DMS114 treated with DMSO at 0.1 percent for 48 hours (cell line): ENCODE data around the gene RPS14.
"Not testable (repeated sequence)": the region's sequence is repeated elsewhere in the genome, so short reads cannot be mapped to it uniquely, and the experiment has no call there.

Source experiments
- DNase-seq: peaks from one replicate; lab custom pipeline; 2025; ENCODE audit not compliant: unreplicated experiment; lab: John Stamatoyannopoulos, UW

RPS14 gene

GRCh38 chr5:150481708-150481965 is 32.1 kb upstream of the RPS14 start:
- DNase-seq, result no peak

GRCh38 chr5:150479416-150479815 is 29.9 kb upstream of the RPS14 start:
- DNase-seq, result no peak

GRCh38 chr5:150476568-150476967 is 27.0 kb upstream of the RPS14 start:
- DNase-seq, result not testable (repeated sequence)

DNA sequence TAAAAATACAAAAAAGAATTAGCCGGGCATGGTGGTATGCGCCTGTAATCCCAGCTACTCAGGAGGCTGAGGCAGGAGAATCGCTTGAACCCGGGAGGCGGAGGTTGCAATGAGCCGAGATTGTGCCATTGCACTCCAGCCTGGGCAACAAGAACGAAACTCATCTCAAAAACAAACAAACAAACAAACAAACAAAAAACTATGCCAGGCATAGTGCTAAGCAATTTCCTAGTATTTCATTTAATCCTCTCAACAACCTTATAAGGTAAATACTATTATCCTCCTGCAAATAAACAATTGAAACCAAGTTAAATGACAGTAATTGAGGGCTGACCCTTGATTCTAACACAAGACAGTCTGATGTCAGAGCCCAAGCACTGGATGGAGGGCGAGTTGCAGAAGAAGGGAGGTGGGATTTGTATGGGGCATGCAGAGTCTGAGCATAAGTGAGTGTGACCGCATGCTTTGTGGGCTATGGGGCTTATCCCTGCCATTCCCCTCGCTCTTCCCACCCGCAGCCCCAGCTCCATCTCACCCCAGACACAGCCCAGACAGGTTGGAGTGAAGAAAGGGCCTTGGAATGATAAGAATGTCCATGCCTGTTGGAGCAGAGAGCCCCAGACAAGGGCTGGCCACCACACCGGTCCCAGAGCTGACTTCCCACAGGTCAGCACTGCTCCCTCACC is 24.3 kb upstream of the RPS14 start:
- DNase-seq, result no peak

DNA sequence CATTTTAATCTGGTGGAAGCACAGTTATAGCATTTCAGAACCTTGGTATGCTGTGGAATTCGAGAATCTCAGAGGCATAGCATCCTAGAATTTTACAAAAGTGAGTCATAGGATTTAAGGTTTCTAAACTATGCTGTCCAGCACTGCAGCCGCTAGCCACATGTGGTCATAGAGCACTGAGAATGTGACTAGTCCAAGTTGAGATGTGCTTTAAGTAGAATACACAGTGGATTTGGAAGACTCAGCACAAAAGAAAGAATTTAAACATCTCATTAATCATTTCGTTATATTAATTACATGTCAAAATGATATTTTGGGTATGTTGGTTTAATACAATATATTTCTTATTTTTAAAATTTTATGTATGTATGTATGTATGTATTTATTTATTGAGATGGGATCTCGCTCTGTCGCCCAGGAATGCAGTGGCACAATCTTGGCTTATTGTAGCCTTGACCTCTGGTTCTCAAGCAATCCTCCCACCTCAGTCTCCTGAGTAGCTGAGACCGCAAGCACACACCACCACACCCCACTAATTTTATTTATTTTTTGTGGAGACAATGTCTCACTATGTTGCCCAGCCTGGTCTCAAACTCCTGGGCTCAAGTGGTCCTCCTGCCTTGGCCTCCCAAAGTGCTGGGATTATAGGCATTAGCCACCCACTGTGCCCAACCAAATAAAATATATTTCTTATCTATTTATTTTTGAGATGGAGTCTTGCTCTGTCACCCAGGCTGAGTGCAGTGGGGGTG is 20.4 kb upstream of the RPS14 start:
- DNase-seq, result no peak

GRCh38 chr5:150468206-150468605 is 18.7 kb upstream of the RPS14 start:
- no peak for DNase-seq

DNA sequence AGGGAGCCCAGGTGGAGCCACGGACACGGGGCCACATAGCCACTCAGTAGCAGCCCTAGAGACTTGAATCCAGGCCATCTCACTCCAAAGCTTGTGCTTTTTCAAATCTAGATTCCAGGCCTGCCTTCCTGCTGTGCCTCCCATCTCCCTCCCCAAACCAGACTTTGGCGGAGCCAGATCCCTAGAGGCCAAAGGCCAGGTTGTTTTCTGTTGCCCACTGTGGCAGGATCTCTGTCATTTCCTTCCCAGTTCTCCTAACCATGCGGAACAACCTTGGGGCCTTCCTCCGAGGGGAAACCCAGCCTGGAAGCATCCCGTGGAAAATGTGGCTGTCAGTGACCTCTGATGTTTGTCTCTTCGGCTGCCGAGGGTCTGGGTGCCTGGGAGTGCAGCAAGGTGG is 16.4 kb upstream of the RPS14 start:
- no peak for DNase-seq

GRCh38 chr5:150464554-150465012 is 15.0 kb upstream of the RPS14 start:
- no peak for DNase-seq

DNA sequence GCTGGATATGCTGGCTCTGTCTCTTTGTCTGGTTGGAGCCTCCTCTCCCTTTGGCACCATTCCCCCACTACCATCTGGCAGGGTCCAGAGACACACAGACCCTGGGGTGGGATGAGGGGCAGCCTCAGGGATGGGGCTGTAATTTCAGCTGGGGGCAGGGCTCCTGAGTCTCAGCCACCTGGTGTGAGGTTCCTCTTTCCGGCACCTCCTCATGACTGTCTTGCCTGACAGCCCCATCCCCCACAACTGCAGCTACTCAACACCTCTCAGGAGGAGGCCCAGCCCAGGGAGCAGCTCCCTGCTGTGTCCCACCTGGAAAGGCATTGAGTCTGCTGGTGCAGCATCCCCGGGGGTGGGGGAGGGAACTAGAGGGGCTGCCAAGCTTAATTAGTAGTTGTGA is 11.7 kb upstream of the RPS14 start:
- DNase-seq, result no peak

DNA sequence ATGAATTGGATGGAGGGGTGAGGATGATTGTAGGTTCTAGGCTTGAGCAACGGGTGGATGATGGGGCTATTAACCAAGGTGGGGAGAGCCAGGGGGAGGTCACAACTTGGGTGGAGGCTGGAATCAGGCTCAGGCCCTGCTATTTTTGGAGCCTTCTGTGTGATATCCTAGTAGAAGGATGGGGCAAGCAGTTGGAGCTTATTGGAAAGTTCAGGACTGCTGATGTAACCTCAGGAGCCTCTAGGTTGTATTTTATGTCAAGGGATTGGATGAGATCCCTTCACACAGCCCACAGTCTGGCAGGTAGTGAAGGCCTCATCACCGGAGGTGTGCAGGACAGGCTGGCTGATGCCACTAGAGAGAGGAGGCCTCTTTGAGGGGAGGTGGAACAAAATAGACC is 11.2 kb upstream of the RPS14 start:
- no peak for DNase-seq

GRCh38 chr5:150458802-150459557 is 9.4 kb upstream of the RPS14 start:
- peak; percentile 42 for DNase-seq

- no peak for DNase-seq
Observed at GRCh38 chr5:150457562-150458240, 8.2 kb upstream of the RPS14 start.

- DNase-seq, result no peak
Observed at GRCh38 chr5:150457121-150457520, 7.6 kb upstream of the RPS14 start.

DNA sequence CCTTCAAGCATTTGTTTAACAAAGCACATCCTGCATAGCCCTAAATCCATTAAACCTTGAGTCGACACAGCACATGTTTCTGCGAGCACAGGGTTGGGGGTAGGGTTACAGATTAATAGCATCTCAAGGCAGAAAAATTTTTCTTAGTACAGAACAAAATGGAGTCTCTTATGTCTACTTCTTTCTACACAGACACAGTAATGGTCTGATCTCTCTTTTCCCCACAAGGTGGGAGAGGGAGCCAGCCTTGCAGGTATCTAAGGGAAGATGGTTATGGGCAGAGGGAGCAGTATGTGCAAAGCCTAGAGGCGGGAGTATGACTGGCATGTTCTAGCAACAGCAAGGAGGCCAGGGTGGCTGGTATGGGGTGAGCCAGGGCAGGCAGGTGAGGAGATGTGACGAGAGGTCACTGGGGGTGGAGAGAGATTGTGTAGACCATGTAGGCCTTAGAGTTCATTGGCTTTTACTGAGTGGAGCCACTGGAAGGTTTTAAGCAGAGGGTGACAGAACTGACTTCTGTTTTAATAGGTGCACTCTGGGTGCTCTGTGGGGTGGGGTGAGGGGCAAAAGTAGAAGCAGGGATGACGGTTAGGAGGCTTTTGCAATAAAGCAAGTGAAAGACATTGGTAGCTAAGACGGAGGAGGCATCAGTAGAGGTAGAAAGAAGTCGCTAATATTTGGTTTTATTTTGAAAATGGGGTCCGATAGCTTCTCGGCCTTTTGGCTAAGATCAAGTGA is 5.1 kb upstream of the RPS14 start:
- no peak for DNase-seq

DNA sequence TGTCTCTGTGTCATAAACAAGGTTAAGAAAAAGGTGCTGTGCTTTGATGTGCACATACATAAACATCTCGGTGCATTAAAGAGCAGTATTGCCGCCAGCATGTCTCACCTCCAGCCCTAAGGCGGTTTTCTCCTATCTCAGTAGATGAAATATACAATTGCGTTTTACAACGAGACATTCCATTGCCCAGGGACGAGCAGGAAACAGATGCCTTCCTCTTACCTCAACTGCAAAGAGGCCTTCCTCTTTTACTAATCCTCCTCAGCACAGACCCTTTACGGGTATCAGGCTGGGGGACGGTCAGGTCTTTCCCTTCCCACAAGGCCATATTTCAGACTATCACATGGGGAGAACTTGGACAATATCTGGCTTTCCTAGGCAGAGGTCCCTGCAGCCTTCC is 4.5 kb upstream of the RPS14 start:
- not testable (repeated sequence) for DNase-seq

- no peak for DNase-seq
Observed at GRCh38 chr5:150452914-150453313, 3.4 kb upstream of the RPS14 start.

GRCh38 chr5:150451594-150451993 is 2.1 kb upstream of the RPS14 start:
- no peak for DNase-seq

DNA sequence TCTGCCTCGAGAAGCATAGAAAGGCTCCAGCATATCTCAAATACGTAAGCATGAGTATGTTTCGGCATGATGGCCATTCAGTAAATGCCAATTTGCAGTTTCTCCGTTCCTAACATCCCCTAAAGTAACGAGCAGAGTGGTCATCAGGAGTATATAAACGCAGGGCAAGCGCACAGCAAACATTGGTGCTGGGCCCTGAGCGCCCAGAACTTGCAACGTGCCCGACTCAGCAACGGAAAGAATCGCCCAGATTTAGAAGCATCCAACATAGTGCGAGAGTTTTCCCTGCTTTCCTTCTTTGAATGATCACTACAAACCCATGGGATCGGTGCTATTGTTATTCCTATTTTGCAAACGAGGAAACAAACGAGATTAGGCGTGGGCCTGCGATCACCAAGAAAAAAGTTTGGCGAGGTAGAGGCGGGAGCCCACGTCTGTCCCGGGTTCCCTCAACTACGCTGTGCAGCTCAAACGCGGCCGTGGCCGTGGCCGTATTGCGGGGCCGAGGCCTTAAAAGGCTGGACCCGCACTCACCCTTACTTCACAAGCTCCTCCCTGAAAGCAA is 505 bp downstream of the RPS14 start:
- DNase-seq, result no peak

- DNase-seq, result no peak
Observed at GRCh38 chr5:150448334-150448733, 1.2 kb downstream of the RPS14 start.

DNA sequence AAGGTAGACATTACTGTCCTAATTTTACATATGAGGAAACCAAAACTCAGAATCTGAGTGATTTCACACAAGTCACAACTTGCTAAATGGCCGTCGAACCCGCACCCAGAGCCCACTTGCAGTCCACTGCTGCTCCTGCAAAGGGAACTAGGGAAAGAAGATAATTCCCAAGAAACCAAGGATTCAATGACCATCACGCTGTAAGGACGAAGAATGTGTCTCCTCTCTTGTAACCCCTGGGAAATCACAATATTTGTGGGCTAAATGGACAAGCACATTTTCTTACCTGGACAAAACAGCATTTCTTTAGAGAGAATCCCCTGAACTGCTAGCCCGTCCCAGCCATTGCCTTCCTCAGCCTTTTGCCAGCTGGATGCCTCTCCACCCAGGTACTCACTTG is 2.4 kb downstream of the RPS14 start:
- DNase-seq, result no peak

DNA sequence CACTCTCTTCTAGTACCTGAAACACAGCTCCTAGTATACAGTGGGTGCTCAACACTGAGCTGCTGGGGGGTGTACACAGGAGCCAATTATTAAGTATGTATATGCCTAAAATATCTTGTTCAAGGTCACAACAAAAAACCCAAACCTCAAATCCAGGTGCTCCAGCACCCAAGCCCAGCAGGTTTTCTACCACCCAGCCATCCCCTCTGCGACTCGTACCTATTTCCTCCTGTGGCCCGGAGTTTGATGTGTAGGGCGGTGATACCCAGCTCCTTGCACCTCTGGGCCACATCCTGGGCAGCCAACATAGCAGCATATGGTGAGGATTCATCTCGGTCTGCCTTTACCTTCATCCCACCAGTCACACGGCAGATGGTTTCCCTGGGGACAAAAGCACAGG is 3.0 kb downstream of the RPS14 start:
- no peak for DNase-seq
